WTC11 (cell line): ENCODE results near the gene RXRA. TPM values are rescaled to one million over a fixed set of nuclear protein-coding genes. Genes with fewer than 3 reads are reported as not detected.

Source experiments
- ATAC-seq: fragments of 200-7000 bp; cut with Tn5 transposase; 2 replicates; pipeline ENCODE4 v1.10.0; 2021; ENCODE audit warnings: mild to moderate bottlenecking, moderate library complexity
- CTCF ChIA-PET: fragments of 300-600 bp; sonication (Branson Sonifier 250); formaldehyde crosslinking; loops from one replicate; lab custom pipeline; 2021; ENCODE audit warnings: antibody characterized with exemption; lab: Charles Lee
- POLR2A ChIA-PET: fragments of 350-600 bp; sonication (Branson Sonifier 250); formaldehyde crosslinking; loops from one replicate; lab custom pipeline; 2021; ENCODE audit warnings: antibody characterized with exemption; lab: Charles Lee
- DNase-seq: peaks from one replicate; pipeline ENCODE4 v3.0.0; 2021; ENCODE audit warnings: low spot score
- H3K27ac Mint-ChIP-seq: 2 replicates; pipeline ENCODE4 v1.8.0; 2021; ENCODE audit warnings: mixed read lengths
- H3K27me3 Mint-ChIP-seq: 2 replicates; pipeline ENCODE4 v1.8.0; 2021; ENCODE audit warnings: low read depth, mild to moderate bottlenecking, moderate library complexity, mixed read lengths
- H3K36me3 Mint-ChIP-seq: 2 replicates; pipeline ENCODE4 v1.8.0; 2021; ENCODE audit warnings: mixed read lengths
- H3K4me1 Mint-ChIP-seq: 2 replicates; pipeline ENCODE4 v1.8.0; 2022; ENCODE audit warnings: mixed read lengths
- H3K4me3 Mint-ChIP-seq: 2 replicates; pipeline ENCODE4 v1.8.0; 2021; ENCODE audit warnings: mild to moderate bottlenecking, moderate library complexity, mixed read lengths
- H3K9me3 Mint-ChIP-seq: 2 replicates; pipeline ENCODE4 v1.8.0; 2021; ENCODE audit warnings: mixed read lengths
- ATF3 ChIP-seq: sonication (generic); formaldehyde crosslinking; conservative IDR thresholded peaks from 2 replicates; pipeline ENCODE4 v1.8.1; 2022; ENCODE audit warnings: mild to moderate bottlenecking, missing genetic modification reagents
- ELF4 ChIP-seq: sonication (generic); formaldehyde crosslinking; IDR thresholded peaks from 2 replicates; pipeline ENCODE4 v1.8.1; 2022; ENCODE audit warnings: low read depth, mild to moderate bottlenecking, moderate library complexity, missing genetic modification reagents
- EMX1 ChIP-seq: fragments of 250-450 bp; sonication (Bioruptor Pico); IDR thresholded peaks from 2 replicates; pipeline ENCODE4 v1.8.0; 2021; ENCODE audit warnings: mild to moderate bottlenecking
- ETV6 ChIP-seq: sonication (generic); formaldehyde crosslinking; IDR thresholded peaks from 2 replicates; pipeline ENCODE4 v1.8.1; 2022; ENCODE audit warnings: mild to moderate bottlenecking, missing genetic modification reagents
- FOXK1 ChIP-seq: sonication (generic); formaldehyde crosslinking; IDR thresholded peaks from 2 replicates; pipeline ENCODE4 v1.8.0; 2022; ENCODE audit warnings: mild to moderate bottlenecking, moderate library complexity, missing genetic modification reagents
- FOXP4 ChIP-seq: sonication (generic); formaldehyde crosslinking; IDR thresholded peaks from 2 replicates; pipeline ENCODE4 v1.8.0; 2022; ENCODE audit warnings: mild to moderate bottlenecking, missing genetic modification reagents
- JAZF1 ChIP-seq: fragments of 250-450 bp; sonication (Bioruptor Pico); IDR thresholded peaks from 2 replicates; pipeline ENCODE4 v1.9.0; 2021; ENCODE audit warnings: moderate library complexity, mild to moderate bottlenecking, inconsistent platforms
- JUN ChIP-seq: sonication (generic); formaldehyde crosslinking; IDR thresholded peaks from 2 replicates; pipeline ENCODE4 v1.8.0; 2023; ENCODE audit warnings: mild to moderate bottlenecking, missing genetic modification reagents
- MLX ChIP-seq: sonication (generic); formaldehyde crosslinking; IDR thresholded peaks from 2 replicates; pipeline ENCODE4 v1.8.1; 2023; ENCODE audit warnings: mild to moderate bottlenecking, missing genetic modification reagents, moderate library complexity
- MYBL2 ChIP-seq: sonication (generic); formaldehyde crosslinking; IDR thresholded peaks from 2 replicates; pipeline ENCODE4 v1.8.1; 2023; ENCODE audit warnings: mild to moderate bottlenecking, moderate library complexity, missing genetic modification reagents
- NR2C2 ChIP-seq: sonication (generic); formaldehyde crosslinking; IDR thresholded peaks from 2 replicates; pipeline ENCODE4 v1.8.0; 2022; ENCODE audit warnings: mild to moderate bottlenecking, missing genetic modification reagents
- PRDM15 ChIP-seq: sonication (generic); formaldehyde crosslinking; IDR thresholded peaks from 2 replicates; pipeline ENCODE4 v1.8.0; 2022; ENCODE audit warnings: missing genetic modification reagents
- ZNF121 ChIP-seq: sonication (generic); formaldehyde crosslinking; IDR thresholded peaks from 2 replicates; pipeline ENCODE4 v1.8.0; 2023; ENCODE audit warnings: missing genetic modification reagents
- total RNA-seq: library from RNA; stranded (reverse); gene quantifications from 3 replicates; pipeline ENCODE4 v1.2.3, GENCODE V29; 2021
- TF ChIP-seq, protein P1 (sequence below): sonication (generic); formaldehyde crosslinking; IDR thresholded peaks from 2 replicates; pipeline ENCODE4 v1.8.1; 2023; ENCODE audit warnings: mild to moderate bottlenecking, missing genetic modification reagents
- TF ChIP-seq, protein P2 (sequence below): sonication (generic); formaldehyde crosslinking; conservative IDR thresholded peaks from 2 replicates; pipeline ENCODE4 v1.8.1; 2023; ENCODE audit warnings: mild to moderate bottlenecking, low read depth, missing genetic modification reagents, moderate library complexity
- TF ChIP-seq, protein P3 (sequence below): fragments of 250-450 bp; sonication (Bioruptor Pico); IDR thresholded peaks from 2 replicates; pipeline ENCODE4 v1.9.0; 2021; ENCODE audit warnings: moderate library complexity, mild to moderate bottlenecking, inconsistent platforms, borderline replicate concordance
- TF ChIP-seq, protein P4 (sequence below): sonication (generic); formaldehyde crosslinking; IDR thresholded peaks from 2 replicates; pipeline ENCODE4 v1.8.1; 2022; ENCODE audit warnings: missing genetic modification reagents, borderline replicate concordance

The RXRA gene
- total RNA-seq, 1 experiment from 2014 or later = 27.5 TPM

DNA sequence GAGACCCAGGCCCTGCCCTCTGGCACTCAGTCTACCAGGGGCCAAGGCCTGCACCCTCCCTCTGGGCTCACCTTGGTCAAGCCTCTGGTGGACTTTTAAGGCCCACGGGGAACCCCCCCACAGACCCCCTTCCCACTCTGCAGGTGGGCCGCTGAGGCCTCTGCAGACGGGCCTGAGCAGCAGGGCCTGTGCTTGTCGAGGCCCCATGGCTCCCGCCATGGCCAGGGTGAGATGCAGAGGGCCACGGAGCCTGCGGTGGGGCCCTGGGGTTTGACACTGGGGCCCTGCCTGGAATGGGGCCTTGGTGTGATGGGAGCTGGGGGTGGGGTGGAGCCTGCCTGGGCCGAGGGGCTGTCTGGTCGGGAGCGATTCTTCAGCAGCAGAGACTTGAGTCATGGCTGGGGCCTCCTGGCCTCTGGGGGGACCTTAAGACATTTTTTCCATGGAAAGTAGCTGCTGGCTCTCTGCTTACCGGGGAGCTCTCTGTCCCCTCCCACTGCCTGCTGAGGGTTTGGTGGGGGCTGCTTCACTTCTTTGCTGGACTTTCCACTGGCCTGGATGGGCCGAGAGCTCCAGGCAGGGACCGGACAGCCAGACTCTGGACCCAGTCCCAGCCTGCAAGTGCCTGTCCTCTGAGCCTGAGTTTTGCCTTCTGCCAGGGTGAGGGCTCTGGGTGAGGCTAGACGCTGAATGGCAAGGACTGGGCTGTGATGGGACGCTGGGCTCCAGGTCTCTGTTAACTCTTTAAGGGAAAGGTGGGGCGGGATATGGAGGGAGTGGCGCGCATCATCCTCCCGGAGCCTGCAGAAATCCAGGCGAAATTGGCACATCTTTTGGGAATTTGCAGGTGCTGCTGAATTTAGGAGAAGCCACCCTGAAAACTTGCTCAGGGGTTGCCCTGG is 132.2 kb downstream of the RXRA start:
- Mint-ChIP-seq H3K27me3 (no peaks in the 10 kb centered on the region), H3K9me3 (no peaks in the 10 kb centered on the region), H3K27ac (no peak overlapping the region), H3K36me3 (no peaks in the 10 kb centered on the region), H3K4me3 (no peak overlapping the region), H3K4me1 (no peaks in the 10 kb centered on the region)
- CTCF ChIA-PET = interaction anchor here (1.6 kb wide), 1 partner anchor 9 kb away, joined by 9 read pairs; no protein-coding TSS in a partner anchor
- no peak for ATAC-seq
- no peak for DNase-seq
- TF ChIP-seq ELF4 (no peak), JUN (CRISPR knock-in tag) (no peak), MLX (CRISPR knock-in tag) (no peak), NR2C2 (CRISPR knock-in tag) (no peak), EMX1 (CRISPR knock-in tag) (no peak), ATF3 (CRISPR knock-in tag) (no peak), ETV6 (no peak)
- TF ChIP-seq, protein P1, sequence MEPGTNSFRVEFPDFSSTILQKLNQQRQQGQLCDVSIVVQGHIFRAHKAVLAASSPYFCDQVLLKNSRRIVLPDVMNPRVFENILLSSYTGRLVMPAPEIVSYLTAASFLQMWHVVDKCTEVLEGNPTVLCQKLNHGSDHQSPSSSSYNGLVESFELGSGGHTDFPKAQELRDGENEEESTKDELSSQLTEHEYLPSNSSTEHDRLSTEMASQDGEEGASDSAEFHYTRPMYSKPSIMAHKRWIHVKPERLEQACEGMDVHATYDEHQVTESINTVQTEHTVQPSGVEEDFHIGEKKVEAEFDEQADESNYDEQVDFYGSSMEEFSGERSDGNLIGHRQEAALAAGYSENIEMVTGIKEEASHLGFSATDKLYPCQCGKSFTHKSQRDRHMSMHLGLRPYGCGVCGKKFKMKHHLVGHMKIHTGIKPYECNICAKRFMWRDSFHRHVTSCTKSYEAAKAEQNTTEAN (CRISPR knock-in tag) = no peak
- TF ChIP-seq, protein P2, sequence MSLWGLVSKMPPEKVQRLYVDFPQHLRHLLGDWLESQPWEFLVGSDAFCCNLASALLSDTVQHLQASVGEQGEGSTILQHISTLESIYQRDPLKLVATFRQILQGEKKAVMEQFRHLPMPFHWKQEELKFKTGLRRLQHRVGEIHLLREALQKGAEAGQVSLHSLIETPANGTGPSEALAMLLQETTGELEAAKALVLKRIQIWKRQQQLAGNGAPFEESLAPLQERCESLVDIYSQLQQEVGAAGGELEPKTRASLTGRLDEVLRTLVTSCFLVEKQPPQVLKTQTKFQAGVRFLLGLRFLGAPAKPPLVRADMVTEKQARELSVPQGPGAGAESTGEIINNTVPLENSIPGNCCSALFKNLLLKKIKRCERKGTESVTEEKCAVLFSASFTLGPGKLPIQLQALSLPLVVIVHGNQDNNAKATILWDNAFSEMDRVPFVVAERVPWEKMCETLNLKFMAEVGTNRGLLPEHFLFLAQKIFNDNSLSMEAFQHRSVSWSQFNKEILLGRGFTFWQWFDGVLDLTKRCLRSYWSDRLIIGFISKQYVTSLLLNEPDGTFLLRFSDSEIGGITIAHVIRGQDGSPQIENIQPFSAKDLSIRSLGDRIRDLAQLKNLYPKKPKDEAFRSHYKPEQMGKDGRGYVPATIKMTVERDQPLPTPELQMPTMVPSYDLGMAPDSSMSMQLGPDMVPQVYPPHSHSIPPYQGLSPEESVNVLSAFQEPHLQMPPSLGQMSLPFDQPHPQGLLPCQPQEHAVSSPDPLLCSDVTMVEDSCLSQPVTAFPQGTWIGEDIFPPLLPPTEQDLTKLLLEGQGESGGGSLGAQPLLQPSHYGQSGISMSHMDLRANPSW (CRISPR knock-in tag) = no peak
- TF ChIP-seq, protein P3, sequence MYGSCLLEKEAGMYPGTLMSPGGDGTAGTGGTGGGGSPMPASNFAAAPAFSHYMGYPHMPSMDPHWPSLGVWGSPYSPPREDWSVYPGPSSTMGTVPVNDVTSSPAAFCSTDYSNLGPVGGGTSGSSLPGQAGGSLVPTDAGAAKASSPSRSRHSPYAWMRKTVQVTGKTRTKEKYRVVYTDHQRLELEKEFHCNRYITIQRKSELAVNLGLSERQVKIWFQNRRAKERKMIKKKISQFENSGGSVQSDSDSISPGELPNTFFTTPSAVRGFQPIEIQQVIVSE (CRISPR knock-in tag) = no peak
- TF ChIP-seq, protein P4, sequence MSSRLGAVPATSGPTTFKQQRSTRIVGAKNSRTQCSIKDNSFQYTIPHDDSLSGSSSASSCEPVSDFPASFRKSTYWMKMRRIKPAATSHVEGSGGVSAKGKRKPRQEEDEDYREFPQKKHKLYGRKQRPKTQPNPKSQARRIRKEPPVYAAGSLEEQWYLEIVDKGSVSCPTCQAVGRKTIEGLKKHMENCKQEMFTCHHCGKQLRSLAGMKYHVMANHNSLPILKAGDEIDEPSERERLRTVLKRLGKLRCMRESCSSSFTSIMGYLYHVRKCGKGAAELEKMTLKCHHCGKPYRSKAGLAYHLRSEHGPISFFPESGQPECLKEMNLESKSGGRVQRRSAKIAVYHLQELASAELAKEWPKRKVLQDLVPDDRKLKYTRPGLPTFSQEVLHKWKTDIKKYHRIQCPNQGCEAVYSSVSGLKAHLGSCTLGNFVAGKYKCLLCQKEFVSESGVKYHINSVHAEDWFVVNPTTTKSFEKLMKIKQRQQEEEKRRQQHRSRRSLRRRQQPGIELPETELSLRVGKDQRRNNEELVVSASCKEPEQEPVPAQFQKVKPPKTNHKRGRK (CRISPR knock-in tag) = no peak
- POLR2A ChIA-PET = interaction anchor here (1.0 kb wide), 1 partner anchor 9 kb away, joined by 3 read pairs; no protein-coding TSS in a partner anchor

DNA sequence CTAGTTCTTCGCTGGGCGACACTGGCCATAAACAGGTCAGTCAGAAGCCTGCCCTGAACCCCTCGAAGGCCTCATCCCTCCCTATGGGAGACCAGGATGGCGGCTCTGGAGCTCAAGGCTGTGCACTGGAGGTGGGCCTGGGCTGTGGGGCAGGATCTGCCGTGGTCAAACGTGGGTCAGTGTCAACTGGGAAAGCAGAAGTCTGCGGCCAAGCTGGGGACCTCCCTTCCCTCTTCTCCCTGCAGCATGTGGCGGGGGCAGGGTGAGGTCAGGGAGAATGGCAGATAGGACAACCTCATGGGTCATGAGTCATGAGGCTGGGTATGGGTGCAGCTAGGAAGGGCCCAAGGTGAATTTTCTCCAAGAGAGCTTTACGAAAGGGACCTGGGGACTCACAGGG is 132.9 kb downstream of the RXRA start:
- DNase-seq (no peak), ATAC-seq (no peak)
- Mint-ChIP-seq H3K36me3 (no peaks in the 10 kb centered on the region), H3K4me1 (no peaks in the 10 kb centered on the region), H3K27me3 (no peaks in the 10 kb centered on the region), H3K27ac (no peak overlapping the region), H3K9me3 (no peaks in the 10 kb centered on the region), H3K4me3 (no peak overlapping the region)
- POLR2A ChIA-PET = interaction anchor here (1.0 kb wide), 1 partner anchor 10 kb away, joined by 3 read pairs; no protein-coding TSS in a partner anchor
- no peak for TF ChIP-seq MYBL2 (CRISPR knock-in tag)
- CTCF ChIA-PET = interaction anchor here (1.6 kb wide), 1 partner anchor 10 kb away, joined by 9 read pairs; no protein-coding TSS in a partner anchor

- Mint-ChIP-seq H3K4me1 (no peaks in the 10 kb centered on the region), H3K4me3 (no peak overlapping the region), H3K27me3 (no peaks in the 10 kb centered on the region), H3K27ac (no peak overlapping the region), H3K36me3 (no peaks in the 10 kb centered on the region), H3K9me3 (no peaks in the 10 kb centered on the region)
- ChIA-PET POLR2A (interaction anchor here (1.0 kb wide), 1 partner anchor 10 kb away, joined by 3 read pairs; no protein-coding TSS in a partner anchor), CTCF (interaction anchor here (1.9 kb wide), 1 partner anchor 10 kb away, joined by 6 read pairs; no protein-coding TSS in a partner anchor)
- no peak for DNase-seq
- no peak for ATAC-seq
- TF ChIP-seq FOXK1 (CRISPR knock-in tag) = no peak
- no peak for TF ChIP-seq JAZF1 (CRISPR knock-in tag)
- TF ChIP-seq FOXP4 (CRISPR knock-in tag) = no peak
- no peak for TF ChIP-seq PRDM15 (CRISPR knock-in tag)
- TF ChIP-seq ZNF121 (CRISPR knock-in tag) = no peak
Observed at GRCh38 chr9:134459573-134459972, 133.3 kb downstream of the RXRA start.
